Hepatocyte (in vitro differentiated cells): ENCODE results near the gene ST3GAL4. TPM values are rescaled to one million over a fixed set of nuclear protein-coding genes. Genes with fewer than 3 reads are reported as not detected.

Source experiments
- DNase-seq: peaks from one replicate; pipeline ENCODE4 v3.0.0-alpha.2; 2016; ENCODE audit warnings: low spot score
- H2AFZ ChIP-seq: fragments of 200-600 bp; sonication (generic); 2 replicates; pipeline ENCODE4 v1.6.0; 2016; ENCODE audit warnings: antibody characterized with exemption, mild to moderate bottlenecking
- H3K27ac ChIP-seq: fragments of 200-600 bp; sonication (generic); 2 replicates; pipeline ENCODE4 v1.5.1; 2016; ENCODE audit warnings: mild to moderate bottlenecking
- H3K27me3 ChIP-seq: fragments of 200-600 bp; sonication (generic); 2 replicates; pipeline ENCODE4 v1.6.1; 2016
- H3K36me3 ChIP-seq: fragments of 200-600 bp; sonication (generic); replicated peaks from 2 replicates; pipeline ENCODE4 v1.5.1; 2016; ENCODE audit warnings: low read depth; ENCODE audit not compliant: insufficient read depth
- H3K4me1 ChIP-seq: fragments of 200-600 bp; sonication (generic); 2 replicates; pipeline ENCODE4 v1.5.1; 2016; ENCODE audit warnings: mild to moderate bottlenecking, moderate library complexity; ENCODE audit not compliant: insufficient read depth
- H3K4me2 ChIP-seq: fragments of 200-600 bp; sonication (generic); 2 replicates; pipeline ENCODE4 v1.6.0; 2016
- H3K4me3 ChIP-seq: fragments of 200-600 bp; sonication (generic); 2 replicates; pipeline ENCODE4 v1.5.1; 2016; ENCODE audit warnings: mild to moderate bottlenecking
- H3K79me2 ChIP-seq: fragments of 200-600 bp; sonication (generic); 2 replicates; pipeline ENCODE4 v1.6.0; 2017; ENCODE audit warnings: mild to moderate bottlenecking
- H3K9me2 ChIP-seq: fragments of 200-600 bp; sonication (generic); replicated peaks from 2 replicates; pipeline ENCODE4 v1.6.0; 2017; ENCODE audit warnings: mild to moderate bottlenecking; ENCODE audit not compliant: insufficient read depth
- H3K9me3 ChIP-seq: fragments of 200-600 bp; sonication (generic); 2 replicates; pipeline ENCODE4 v1.5.1; 2016; ENCODE audit warnings: low read depth, mild to moderate bottlenecking
- H4K20me1 ChIP-seq: fragments of 200-600 bp; sonication (generic); 2 replicates; pipeline ENCODE4 v1.6.0; 2016; ENCODE audit warnings: mild to moderate bottlenecking; ENCODE audit not compliant: insufficient read depth, poor library complexity, severe bottlenecking
- EZH2 ChIP-seq: fragments of 200-600 bp; sonication (generic); IDR thresholded peaks from 2 replicates; pipeline ENCODE4 v1.6.1; 2016; ENCODE audit warnings: antibody characterized with exemption, mild to moderate bottlenecking, borderline replicate concordance
- EZH2phosphoT487 ChIP-seq: fragments of 200-600 bp; sonication (generic); IDR thresholded peaks from one replicate; pipeline ENCODE4 v1.6.1; 2018; ENCODE audit warnings: antibody characterized with exemption, mild to moderate bottlenecking, low read depth, moderate library complexity; ENCODE audit not compliant: unreplicated experiment, severe bottlenecking
- WGBS: methylation state at CpG from one replicate; pipeline ENCODE4 v1.1.6; 2016; ENCODE audit warnings: low lambda C conversion rate; ENCODE audit errors: missing lambda C conversion rate; 5-methylcytosine and 5-hydroxymethylcytosine counted together
- polyA plus RNA-seq: library from polyadenylated mRNA; unstranded; fragments of >200 nt; fragmentation: Nextera tagmentation; extraction: Ambion mirVana; gene quantifications from 2 replicates; pipeline ENCODE4 v1.2.1, GENCODE V29; 2016
- total RNA-seq: library from RNA; depleted of rRNA; stranded (reverse); fragments of >200 nt; gene quantifications from 2 replicates; pipeline ENCODE4 v1.2.3, GENCODE V29; 2014
- TF ChIP-seq, protein P1 (sequence below): fragments of 200-600 bp; sonication (generic); IDR thresholded peaks from 2 replicates; pipeline ENCODE4 v1.5.1; 2016; ENCODE audit warnings: antibody characterized with exemption, mild to moderate bottlenecking; ENCODE audit not compliant: poor library complexity

ST3GAL4 gene
- total and polyA plus RNA-seq, 2 experiments from 2014 or later: 31.0 to 31.5 TPM

DNA sequence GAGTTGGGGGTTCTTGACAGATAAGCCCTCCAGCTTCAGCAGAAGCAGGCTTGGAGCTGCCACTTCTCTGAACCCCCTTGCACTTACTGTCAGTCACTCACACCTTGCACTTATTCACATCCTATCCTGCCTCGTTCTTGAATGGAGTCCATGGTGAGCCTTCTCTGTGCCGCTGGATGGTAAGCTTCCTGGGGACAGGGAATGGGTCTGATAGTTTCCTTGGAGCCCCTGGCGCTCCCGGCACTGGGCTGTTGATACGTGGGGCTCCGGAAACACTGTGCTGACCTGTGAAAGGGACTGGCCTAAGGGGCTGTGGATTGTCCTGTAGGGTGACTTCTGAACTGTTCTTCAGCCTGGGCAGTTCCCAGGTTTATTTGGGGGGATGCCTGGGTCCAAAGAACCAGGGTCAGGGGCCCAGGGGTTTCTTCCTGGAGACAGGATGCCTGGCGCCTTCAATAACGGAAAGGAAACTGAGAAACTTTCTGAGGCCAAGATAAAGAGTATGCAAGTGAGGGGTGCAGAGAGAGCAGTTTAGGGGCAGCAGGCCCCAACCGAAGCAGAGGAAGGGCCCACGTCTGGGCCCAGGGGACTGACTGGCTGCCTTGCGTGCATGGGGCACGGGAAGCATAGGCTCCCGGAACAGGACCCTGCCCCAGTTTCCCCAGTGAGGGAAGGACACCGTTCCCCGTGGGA lies 709 bp upstream of the ST3GAL4 start:
- Histone ChIP-seq H4K20me1 (no peaks in the 10 kb centered on the region), H3K4me1 (peaks cover 54% of the 10 kb centered on the region), H3K4me2 (peak overlapping the region; percentile 94), H2AFZ (peak overlapping the region; percentile 90), H3K9me3 (no peaks in the 10 kb centered on the region), H3K27me3 (no peaks in the 10 kb centered on the region), H3K4me3 (peak overlapping the region; percentile 84), H3K79me2 (peaks cover 71% of the 10 kb centered on the region), H3K36me3 (no peaks in the 10 kb centered on the region), H3K27ac (peak overlapping the region; percentile 79), H3K9me2 (no peaks in the 10 kb centered on the region)
- WGBS: 30% methylated on average over 15 of the region's 15 CpGs
- TF ChIP-seq, protein P1, sequence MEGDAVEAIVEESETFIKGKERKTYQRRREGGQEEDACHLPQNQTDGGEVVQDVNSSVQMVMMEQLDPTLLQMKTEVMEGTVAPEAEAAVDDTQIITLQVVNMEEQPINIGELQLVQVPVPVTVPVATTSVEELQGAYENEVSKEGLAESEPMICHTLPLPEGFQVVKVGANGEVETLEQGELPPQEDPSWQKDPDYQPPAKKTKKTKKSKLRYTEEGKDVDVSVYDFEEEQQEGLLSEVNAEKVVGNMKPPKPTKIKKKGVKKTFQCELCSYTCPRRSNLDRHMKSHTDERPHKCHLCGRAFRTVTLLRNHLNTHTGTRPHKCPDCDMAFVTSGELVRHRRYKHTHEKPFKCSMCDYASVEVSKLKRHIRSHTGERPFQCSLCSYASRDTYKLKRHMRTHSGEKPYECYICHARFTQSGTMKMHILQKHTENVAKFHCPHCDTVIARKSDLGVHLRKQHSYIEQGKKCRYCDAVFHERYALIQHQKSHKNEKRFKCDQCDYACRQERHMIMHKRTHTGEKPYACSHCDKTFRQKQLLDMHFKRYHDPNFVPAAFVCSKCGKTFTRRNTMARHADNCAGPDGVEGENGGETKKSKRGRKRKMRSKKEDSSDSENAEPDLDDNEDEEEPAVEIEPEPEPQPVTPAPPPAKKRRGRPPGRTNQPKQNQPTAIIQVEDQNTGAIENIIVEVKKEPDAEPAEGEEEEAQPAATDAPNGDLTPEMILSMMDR: no peak
- TF ChIP-seq EZH2 (no peak), EZH2phosphoT487 (no peak)
- DNase-seq: no peak

DNA sequence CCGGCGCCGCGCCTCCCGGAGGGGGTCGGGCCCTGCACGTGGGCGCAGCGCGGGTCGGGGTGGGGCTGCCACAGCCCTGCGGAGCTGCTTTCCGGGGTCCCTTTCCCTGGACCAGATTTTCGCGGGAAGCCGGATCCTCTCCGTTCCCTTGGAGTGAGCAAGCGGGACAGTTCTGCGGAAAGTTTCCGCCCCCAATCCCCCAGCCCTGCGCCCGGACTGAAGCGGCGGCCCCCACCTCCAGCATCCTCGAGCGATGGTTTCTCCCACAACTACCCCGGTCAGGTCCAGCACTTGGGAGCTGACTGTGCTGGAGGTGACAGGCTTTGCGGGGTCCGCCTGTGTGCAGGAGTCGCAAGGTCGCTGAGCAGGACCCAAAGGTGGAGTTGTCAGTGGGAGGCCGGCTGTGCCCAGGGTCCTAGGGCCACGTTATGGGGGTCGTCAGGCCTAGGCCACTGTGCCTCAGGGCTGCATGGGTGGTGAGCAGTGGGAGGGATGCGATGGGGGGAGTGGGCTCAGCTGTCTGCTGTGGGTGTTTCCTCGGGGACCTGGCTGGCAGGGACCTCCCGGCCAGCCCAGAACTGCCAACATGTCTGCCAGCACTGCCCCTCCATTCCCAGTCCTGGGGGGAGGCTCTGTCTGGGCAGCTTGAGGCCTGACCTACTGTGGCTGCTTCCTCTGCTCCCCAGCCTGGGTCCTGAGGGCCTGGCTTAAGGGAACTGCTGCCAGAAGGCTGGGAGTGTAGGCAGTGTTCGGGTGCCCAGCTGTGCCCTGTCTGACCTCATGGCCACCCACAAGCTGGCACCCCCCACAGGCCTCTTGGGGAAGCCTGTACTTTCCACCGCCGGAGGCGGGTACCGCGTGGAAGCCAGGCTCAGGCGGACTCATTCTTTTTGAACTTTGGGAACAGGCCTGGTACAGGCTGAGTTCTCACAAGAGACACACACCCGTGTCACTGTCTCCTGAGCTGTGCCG lies 726 bp downstream of the ST3GAL4 start:
- WGBS: 27% methylated on average over 28 of the region's 46 CpGs
- Histone ChIP-seq H3K27ac (peak overlapping the region; percentile 50), H3K4me3 (peak overlapping the region; percentile 58), H2AFZ (no peak overlapping the region), H3K4me2 (peak overlapping the region; percentile 94), H3K9me2 (no peaks in the 10 kb centered on the region), H3K27me3 (no peaks in the 10 kb centered on the region), H3K4me1 (peaks cover 54% of the 10 kb centered on the region), H3K9me3 (no peaks in the 10 kb centered on the region), H3K79me2 (peaks cover 77% of the 10 kb centered on the region), H3K36me3 (no peaks in the 10 kb centered on the region), H4K20me1 (no peaks in the 10 kb centered on the region)
- TF ChIP-seq EZH2: no peak
- TF ChIP-seq, protein P1: no peak
- TF ChIP-seq EZH2phosphoT487: no peak
- DNase-seq: no peak

DNA sequence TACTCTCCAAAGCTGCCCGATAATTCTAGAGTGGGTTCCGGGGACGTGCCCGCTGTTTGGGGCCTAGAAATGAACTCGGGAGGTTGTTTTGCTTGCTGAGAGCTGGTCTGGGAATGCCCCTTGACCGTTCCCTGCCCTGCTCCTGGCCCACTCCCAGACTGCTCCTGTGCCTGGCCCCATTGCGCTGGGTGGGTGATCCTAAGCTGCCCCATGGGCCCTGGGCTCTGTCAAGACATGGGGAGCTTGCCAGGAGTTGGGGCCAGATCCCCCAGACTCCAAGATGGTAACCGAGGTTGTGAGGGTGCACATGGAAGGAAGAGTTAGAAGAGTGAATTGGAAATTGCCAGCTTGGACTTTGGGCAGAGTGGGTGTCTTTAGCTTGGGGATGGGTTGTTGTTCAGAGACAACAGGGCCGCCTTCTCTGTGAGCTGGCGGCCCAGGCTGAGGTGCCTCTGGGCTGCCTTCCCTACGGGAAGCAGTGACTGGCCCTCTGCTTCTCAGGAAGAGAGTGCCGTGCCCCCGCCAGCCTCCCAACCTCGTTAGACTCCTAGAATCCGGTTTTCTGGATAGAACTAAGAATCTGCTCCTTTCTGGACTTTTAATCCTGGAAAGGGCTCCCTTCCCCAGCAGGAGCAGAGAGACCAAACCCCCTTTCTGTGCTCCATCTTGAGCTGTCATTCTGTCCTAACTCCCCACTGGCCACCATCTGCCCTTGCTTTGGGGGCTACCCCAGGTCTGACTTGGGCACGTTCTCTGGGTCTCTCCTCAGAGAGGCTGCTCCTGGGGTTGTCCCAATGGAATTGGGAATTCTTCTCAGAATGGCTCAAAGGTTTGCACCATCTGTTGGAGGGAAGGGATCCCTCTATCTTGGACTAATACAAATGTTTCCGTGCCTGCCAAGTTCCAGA lies 1.8 kb downstream of the ST3GAL4 start:
- peak overlapping the region; percentile 94 for H3K4me2 ChIP-seq
- peak overlapping the region; percentile 50 for H3K27ac ChIP-seq
- H3K9me3 ChIP-seq: no peaks in the 10 kb centered on the region
- peaks cover 71% of the 10 kb centered on the region for H3K79me2 ChIP-seq
- WGBS: 88% methylated on average over 17 of the region's 17 CpGs
- no peaks in the 10 kb centered on the region for H3K9me2 ChIP-seq
- peaks cover 54% of the 10 kb centered on the region for H3K4me1 ChIP-seq
- no peaks in the 10 kb centered on the region for H4K20me1 ChIP-seq
- TF ChIP-seq EZH2phosphoT487 (no peak), EZH2 (no peak)
- TF ChIP-seq, protein P1: no peak
- no peak overlapping the region for H2AFZ ChIP-seq
- H3K27me3 ChIP-seq: no peaks in the 10 kb centered on the region
- no peaks in the 10 kb centered on the region for H3K36me3 ChIP-seq
- DNase-seq: no peak
- H3K4me3 ChIP-seq: peak overlapping the region; percentile 10
